H9 (cell line): ENCODE results near the gene SIPA1L3. TPM values are rescaled to one million over a fixed set of nuclear protein-coding genes. Genes with fewer than 3 reads are reported as not detected.
A peak's percentile ranks its signal among the peaks of the same experiment; 100 is the strongest.

ENCODE experiments used
- DNase-seq: peaks from one replicate; pipeline ENCODE4 v3.0.0-alpha.2; 2017
- H2AFZ ChIP-seq: one replicate; pipeline ENCODE4 v1.6.1; 2013; ENCODE audit warnings: mild to moderate bottlenecking, low read length, control low read depth, moderate library complexity
- H2AK5ac ChIP-seq: 2 replicates; pipeline ENCODE4 v1.6.1; 2013; ENCODE audit warnings: low read length, control low read depth, mixed read lengths; ENCODE audit not compliant: insufficient read length
- H2BK120ac ChIP-seq: one replicate; pipeline ENCODE4 v1.6.1; 2013; ENCODE audit warnings: low read depth, mild to moderate bottlenecking, low read length, control low read depth, inconsistent platforms; ENCODE audit not compliant: poor library complexity, severe bottlenecking
- H2BK12ac ChIP-seq: 2 replicates; pipeline ENCODE4 v1.6.1; 2013; ENCODE audit warnings: low read length, control low read depth, mixed read lengths, low read depth; ENCODE audit not compliant: insufficient read length
- H2BK15ac ChIP-seq: 2 replicates; pipeline ENCODE4 v1.6.1; 2013; ENCODE audit warnings: low read depth, low read length, control low read depth
- H2BK20ac ChIP-seq: one replicate; pipeline ENCODE4 v1.6.1; 2013; ENCODE audit warnings: low read depth, mild to moderate bottlenecking, low read length, control low read depth, inconsistent platforms; ENCODE audit not compliant: poor library complexity, severe bottlenecking
- H2BK5ac ChIP-seq: 2 replicates; pipeline ENCODE4 v1.6.1; 2013; ENCODE audit warnings: low read length, control low read depth, mixed read lengths; ENCODE audit not compliant: insufficient read length
- H3K14ac ChIP-seq: 2 replicates; pipeline ENCODE4 v1.6.1; 2013; ENCODE audit warnings: low read length, control low read depth; ENCODE audit not compliant: insufficient read depth
- H3K18ac ChIP-seq: 2 replicates; pipeline ENCODE4 v1.6.1; 2013; ENCODE audit warnings: low read depth, mild to moderate bottlenecking, mixed read lengths, low read length, control low read depth; ENCODE audit not compliant: insufficient read length
- H3K23ac ChIP-seq: 2 replicates; pipeline ENCODE4 v1.6.1; 2013; ENCODE audit warnings: low read length, control low read depth, mixed read lengths, low read depth; ENCODE audit not compliant: insufficient read length
- H3K23me2 ChIP-seq: 2 replicates; pipeline ENCODE4 v1.6.1; 2013; ENCODE audit warnings: low read depth, mild to moderate bottlenecking, mixed read lengths, low read length, control low read depth; ENCODE audit not compliant: insufficient read length, poor library complexity, severe bottlenecking
- H3K27ac ChIP-seq: 2 replicates; pipeline ENCODE4 v1.5.1; 2013; ENCODE audit warnings: low read length, control low read depth, mixed read lengths, low read depth; ENCODE audit not compliant: insufficient read length
- H3K27me3 ChIP-seq: 2 replicates; pipeline ENCODE4 v1.6.1; 2013; ENCODE audit warnings: low read length, control low read depth, inconsistent platforms; ENCODE audit not compliant: insufficient read depth
- H3K4ac ChIP-seq: 2 replicates; pipeline ENCODE4 v1.6.1; 2013; ENCODE audit warnings: low read depth, mild to moderate bottlenecking, control low read depth, inconsistent platforms, low read length, moderate library complexity
- H3K4me1 ChIP-seq: 2 replicates; pipeline ENCODE4 v1.6.1; 2013; ENCODE audit warnings: low read length, control low read depth, inconsistent platforms; ENCODE audit not compliant: insufficient read depth
- H3K4me2 ChIP-seq: 2 replicates; pipeline ENCODE4 v1.6.1; 2013; ENCODE audit warnings: low read length, control low read depth, mixed read lengths; ENCODE audit not compliant: insufficient read length, insufficient read depth
- H3K56ac ChIP-seq: 2 replicates; pipeline ENCODE4 v1.6.1; 2013; ENCODE audit warnings: low read depth, mild to moderate bottlenecking, mixed read lengths, low read length, control low read depth; ENCODE audit not compliant: insufficient read length
- H3K79me1 ChIP-seq: 2 replicates; pipeline ENCODE4 v1.6.1; 2013; ENCODE audit warnings: low read depth, mild to moderate bottlenecking, moderate library complexity, low read length, control low read depth, inconsistent platforms; ENCODE audit not compliant: insufficient read depth, poor library complexity, severe bottlenecking
- H3K79me2 ChIP-seq: 2 replicates; pipeline ENCODE4 v1.6.1; 2013; ENCODE audit warnings: low read length, control low read depth, inconsistent platforms; ENCODE audit not compliant: insufficient read depth
- H3K9ac ChIP-seq: 2 replicates; pipeline ENCODE4 v1.6.1; 2013; ENCODE audit warnings: low read length, control low read depth, mixed read lengths; ENCODE audit not compliant: insufficient read length; ENCODE audit errors: extremely low read depth
- H3K9me3 ChIP-seq: one replicate; pipeline ENCODE4 v1.6.1; 2013; ENCODE audit warnings: low read depth, low read length, inconsistent platforms; ENCODE audit not compliant: control insufficient read depth
- H3T11ph ChIP-seq: one replicate; pipeline ENCODE4 v1.6.1; 2013; ENCODE audit warnings: mild to moderate bottlenecking, low read length, control low read depth, inconsistent platforms
- H4K20me1 ChIP-seq: one replicate; pipeline ENCODE4 v1.6.1; 2013; ENCODE audit not compliant: control insufficient read depth, insufficient read length, insufficient read depth
- H4K5ac ChIP-seq: 2 replicates; pipeline ENCODE4 v1.6.1; 2013; ENCODE audit warnings: low read depth, mild to moderate bottlenecking, mixed read lengths, low read length, control low read depth; ENCODE audit not compliant: insufficient read length
- H4K8ac ChIP-seq: replicated peaks from 2 replicates; pipeline ENCODE4 v1.6.1; 2013; ENCODE audit warnings: low read length, control low read depth, mixed read lengths, low read depth; ENCODE audit not compliant: insufficient read length
- H4K91ac ChIP-seq: 2 replicates; pipeline ENCODE4 v1.6.1; 2013; ENCODE audit warnings: low read depth, mild to moderate bottlenecking, moderate library complexity, mixed read lengths, low read length, control low read depth; ENCODE audit not compliant: insufficient read length
- H3K27ac Mint-ChIP-seq, 3 experiments: 2 replicates in 2 of 3; 3 replicates in 1 of 3; pipeline ENCODE4 v1.8.0; 2020 to 2021; ENCODE audit warnings: mixed read lengths in 3 of 3, mild to moderate bottlenecking in 1 of 3, moderate library complexity in 1 of 3
- H3K27me3 Mint-ChIP-seq: 2 replicates; pipeline ENCODE4 v1.8.0; 2021; ENCODE audit warnings: low read depth, mild to moderate bottlenecking, moderate library complexity, mixed read lengths
- H3K36me3 Mint-ChIP-seq, 3 experiments: 2 replicates in 2 of 3; 3 replicates in 1 of 3; pipeline ENCODE4 v1.8.0; 2020 to 2021; ENCODE audit warnings: low read depth in 3 of 3, mixed read lengths in 3 of 3; ENCODE audit not compliant: insufficient read depth in 1 of 3
- H3K4me1 Mint-ChIP-seq, 2 experiments: 2 replicates each; pipeline ENCODE4 v1.8.0; 2020; ENCODE audit warnings: mixed read lengths in 2 of 2
- H3K4me3 Mint-ChIP-seq, 2 experiments: 2 replicates in 1 of 2; 3 replicates in 1 of 2; pipeline ENCODE4 v1.8.0; 2020 to 2021; ENCODE audit warnings: mild to moderate bottlenecking in 2 of 2, mixed read lengths in 2 of 2, moderate library complexity in 1 of 2
- H3K9me3 Mint-ChIP-seq, 2 experiments: 2 replicates in 1 of 2; 3 replicates in 1 of 2; pipeline ENCODE4 v1.8.0; 2020; ENCODE audit warnings: mild to moderate bottlenecking in 2 of 2, mixed read lengths in 2 of 2, moderate library complexity in 1 of 2
- CTCF ChIP-seq: fragments of 200-600 bp; sonication (generic); conservative IDR thresholded peaks from 3 replicates; pipeline ENCODE4 v1.8.0; 2021; ENCODE audit warnings: antibody characterized with exemption, mild to moderate bottlenecking
- WGBS: extraction: QIAGEN DNeasy Blood & Tissue Kit; methylation state at CpG from one replicate; pipeline ENCODE4 v1.1.7; 2013; ENCODE audit warnings: missing lambda C conversion rate, low lambda C conversion rate, mixed read lengths; ENCODE audit not compliant: insufficient read length; ENCODE audit errors: extremely low coverage; 5-methylcytosine and 5-hydroxymethylcytosine counted together
- total RNA-seq: library from RNA; stranded (reverse); gene quantifications from 2 replicates; pipeline ENCODE4 v1.2.1, GENCODE V29; 2021

SIPA1L3 gene
- total RNA-seq, 1 experiment from 2014 or later = 40.1 TPM

GRCh38 chr19:38253788-38254187, 346.8 kb downstream of the SIPA1L3 start:
- H3K18ac ChIP-seq = no peak overlapping the region
- no peak overlapping the region for H3K14ac ChIP-seq
- no peak overlapping the region for H3K23ac ChIP-seq
- H2BK120ac ChIP-seq = no peak overlapping the region
- H3K4ac ChIP-seq = no peak overlapping the region
- no peak overlapping the region for H2AK5ac ChIP-seq
- no peak overlapping the region for H3K27ac Mint-ChIP-seq
- no CpG with 5 or more reads among the region's 5 CpGs for WGBS
- no peaks in the 10 kb centered on the region for H3K79me2 ChIP-seq
- no peak overlapping the region for H3K9ac ChIP-seq
- H3K27me3 Mint-ChIP-seq = peaks cover 30% of the 10 kb centered on the region
- H3K9me3 ChIP-seq = no peaks in the 10 kb centered on the region
- H3K4me1 Mint-ChIP-seq = peaks cover 41 to 51% of the 10 kb centered on the region in 2 experiments
- peaks cover 3% of the 10 kb centered on the region; the same call in 1 of the 2 replicates for H3K4me1 ChIP-seq
- H4K8ac ChIP-seq = no peak overlapping the region
- no peak overlapping the region for H3K4me2 ChIP-seq
- DNase-seq = no peak
- no peak overlapping the region for H2BK20ac ChIP-seq
- H3K79me1 ChIP-seq = no peaks in the 10 kb centered on the region
- no peak overlapping the region for H2BK12ac ChIP-seq
- H3K27ac ChIP-seq = no peak overlapping the region
- H3K9me3 Mint-ChIP-seq = peaks cover 0 to 2% of the 10 kb centered on the region in 2 experiments; a peak in 1 of 5 replicates
- no peak overlapping the region for H2BK15ac ChIP-seq
- H3K27me3 ChIP-seq = no peaks in the 10 kb centered on the region; the same call in 1 of the 2 replicates
- no peaks in the 10 kb centered on the region; a peak in 2 of 7 replicates for H3K36me3 Mint-ChIP-seq
- no peak overlapping the region for H4K91ac ChIP-seq
- no peak for TF ChIP-seq CTCF
- H2AFZ ChIP-seq = no peak overlapping the region
- peaks cover 11% of the 10 kb centered on the region for H3K23me2 ChIP-seq
- no peaks in the 10 kb centered on the region for H4K20me1 ChIP-seq
- H4K5ac ChIP-seq = no peak overlapping the region
- no peak overlapping the region for H2BK5ac ChIP-seq
- H3K56ac ChIP-seq = no peak overlapping the region
- H3K4me3 Mint-ChIP-seq = peak overlapping the region in 1 of 2 experiments; percentile 42; a peak in 2 of 5 replicates
- H3T11ph ChIP-seq = no peak overlapping the region
